Measurements from ENCODE around the gene RTL10.

The RTL10 gene

DNA sequence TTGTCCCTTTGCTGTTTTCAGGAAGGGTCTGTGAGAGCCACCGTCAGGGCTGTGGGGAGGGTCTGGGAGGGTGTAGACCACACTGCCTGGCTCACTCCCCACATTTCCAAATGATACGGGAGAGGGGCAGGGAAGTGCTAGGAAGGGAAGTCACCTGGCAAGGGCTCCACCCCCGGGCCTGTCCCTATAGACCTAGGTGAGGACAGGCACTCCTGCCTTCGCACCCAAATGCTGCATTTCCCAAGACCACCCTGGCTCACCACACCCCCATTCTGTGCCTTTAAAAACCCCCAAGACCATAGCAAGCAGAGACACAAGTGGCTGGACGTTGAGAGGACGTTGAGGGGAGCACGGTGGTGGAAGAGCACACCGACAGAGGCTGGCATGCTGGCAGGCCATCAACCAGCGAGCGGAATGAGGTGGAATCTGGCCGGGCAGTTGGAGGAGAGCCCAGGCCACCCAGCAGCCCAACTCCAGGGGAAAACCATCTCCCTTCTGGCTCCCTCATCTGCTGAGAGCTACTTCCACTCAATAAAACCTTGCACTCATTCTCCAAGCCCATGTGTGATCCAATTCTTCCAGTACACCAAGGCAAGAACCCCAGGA lies 45.7 kb downstream of the RTL10 start:
- DNase-seq (ENCODE audit: low spot score) = no peak

DNA sequence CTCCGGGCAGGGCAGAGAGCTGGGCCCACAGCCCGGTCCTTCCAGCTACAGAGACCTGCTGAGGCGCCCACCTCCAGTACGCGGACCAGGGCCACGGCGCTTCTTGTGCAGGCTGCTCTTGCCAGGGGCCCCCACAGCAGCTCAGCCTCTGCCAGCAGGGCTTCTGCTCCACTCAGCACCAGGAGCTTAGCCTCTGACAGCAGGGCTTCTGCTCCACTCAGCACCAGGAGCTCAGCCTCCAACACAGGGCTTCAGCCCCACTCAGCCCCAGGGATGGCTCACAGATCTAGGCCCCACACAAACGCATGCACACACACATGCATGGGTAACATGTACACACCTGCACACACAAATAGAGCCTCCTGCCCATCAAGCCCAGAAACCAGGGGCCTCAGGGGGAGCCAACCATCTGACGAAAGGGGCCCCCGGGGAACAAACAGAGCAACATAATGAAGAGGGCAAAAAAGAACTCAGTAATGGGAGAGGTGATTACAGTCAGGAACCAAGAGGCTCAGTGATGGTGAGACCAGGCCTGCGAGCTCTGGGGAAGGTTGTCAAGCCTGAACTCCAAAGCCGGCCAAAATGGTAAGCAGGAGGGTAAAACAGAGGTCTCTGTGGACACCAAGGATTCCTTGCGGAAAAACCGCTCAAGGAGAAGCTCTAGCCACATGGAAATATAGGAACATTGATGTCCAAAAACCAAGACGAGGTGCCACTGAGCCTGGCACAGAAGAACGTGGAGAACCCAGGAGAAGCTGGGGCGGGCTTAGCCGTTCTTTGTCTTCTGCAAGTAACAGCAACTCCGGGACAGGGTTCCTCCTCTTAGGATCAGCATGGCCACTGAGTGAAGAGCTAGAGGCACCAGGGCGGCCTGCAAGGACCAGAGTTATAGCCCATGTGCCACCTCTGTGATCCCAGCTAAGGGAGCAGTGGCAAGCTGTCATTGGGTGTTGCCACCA lies 46.5 kb downstream of the RTL10 start:
- no peak for DNase-seq (ENCODE audit: low spot score)

DNA sequence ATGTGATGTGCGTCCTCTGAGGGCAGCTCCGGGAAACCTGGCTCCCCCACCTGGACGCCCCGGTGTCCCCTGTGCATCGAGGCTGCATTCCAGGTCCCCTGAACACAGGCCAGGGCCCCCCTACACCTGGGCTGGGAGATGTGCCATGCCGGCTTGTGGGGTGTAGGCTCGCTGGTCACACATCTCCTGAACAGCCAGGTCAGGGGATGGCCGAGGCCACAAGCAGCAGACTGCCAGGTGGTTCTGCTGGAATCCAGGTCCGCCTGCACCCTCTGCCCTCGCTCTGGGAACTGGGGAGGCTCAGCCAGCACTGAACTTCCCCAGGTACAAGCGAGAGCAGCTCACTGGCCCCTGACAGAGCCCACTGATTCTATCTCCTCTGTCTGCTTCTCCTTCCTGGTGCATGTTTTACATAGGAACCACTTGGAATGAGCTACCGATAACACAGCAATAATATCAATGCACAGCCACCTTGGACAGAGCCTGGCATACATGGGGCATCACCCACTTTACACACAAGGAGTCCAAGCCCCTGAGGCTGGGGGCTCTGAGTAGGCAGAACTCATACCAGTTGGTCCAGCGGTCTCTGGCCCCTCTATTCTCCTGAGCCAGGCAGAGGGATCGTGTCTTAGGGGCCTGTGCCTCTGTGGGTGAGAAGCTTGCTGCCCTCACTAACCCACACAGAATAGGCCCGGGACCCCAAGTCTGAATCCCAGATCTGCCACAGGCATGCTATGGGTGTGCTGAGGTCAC lies 47.3 kb downstream of the RTL10 start:
- no peak for DNase-seq (ENCODE audit: low spot score)

DNA sequence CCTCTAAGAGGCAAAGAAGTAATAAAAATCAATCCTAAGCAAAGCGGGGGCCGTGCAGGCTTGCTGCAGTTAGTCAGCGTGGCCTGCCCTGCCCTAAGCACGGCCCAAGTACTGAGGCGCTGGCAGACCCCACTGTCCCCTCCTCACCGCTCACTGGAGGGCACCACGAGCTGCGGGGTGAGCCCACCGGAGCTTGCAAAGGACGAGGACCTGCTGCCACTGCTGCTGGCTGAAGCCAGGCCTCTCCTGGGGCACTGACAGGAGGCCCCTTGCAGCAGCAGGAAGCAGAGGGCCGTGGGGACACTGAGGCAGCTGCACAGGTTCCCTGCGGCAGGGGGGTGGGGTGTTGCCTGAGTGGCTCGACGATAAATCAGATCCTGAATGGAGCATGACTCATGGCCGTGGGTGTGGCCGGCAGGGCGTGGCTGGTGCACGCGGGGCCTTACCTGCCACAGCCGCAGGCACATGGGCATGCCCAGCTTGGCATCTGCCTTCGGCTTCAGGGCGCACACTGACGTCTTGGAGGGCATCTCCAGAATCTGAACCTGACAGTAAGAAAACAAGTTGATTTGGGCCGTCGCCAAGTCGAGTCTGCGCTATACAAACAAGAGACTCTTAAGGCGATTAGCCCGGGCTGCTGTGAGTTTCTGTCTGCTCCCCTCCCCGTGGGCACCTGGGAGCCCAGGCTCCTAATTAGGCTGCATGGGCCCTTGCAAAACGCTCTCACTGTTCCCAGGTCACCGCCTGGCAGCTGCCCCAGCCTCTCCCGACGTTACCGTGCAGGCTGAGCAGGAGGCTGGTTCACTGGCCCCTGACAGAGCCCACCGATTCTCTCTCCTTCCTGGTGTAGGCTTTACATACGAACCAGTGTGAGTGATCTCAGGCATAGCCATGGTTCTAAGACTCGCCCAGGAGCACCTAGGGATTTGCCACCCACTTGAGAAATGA lies 48.2 kb downstream of the RTL10 start:
- DNase-seq (ENCODE audit: low spot score) = no peak

DNA sequence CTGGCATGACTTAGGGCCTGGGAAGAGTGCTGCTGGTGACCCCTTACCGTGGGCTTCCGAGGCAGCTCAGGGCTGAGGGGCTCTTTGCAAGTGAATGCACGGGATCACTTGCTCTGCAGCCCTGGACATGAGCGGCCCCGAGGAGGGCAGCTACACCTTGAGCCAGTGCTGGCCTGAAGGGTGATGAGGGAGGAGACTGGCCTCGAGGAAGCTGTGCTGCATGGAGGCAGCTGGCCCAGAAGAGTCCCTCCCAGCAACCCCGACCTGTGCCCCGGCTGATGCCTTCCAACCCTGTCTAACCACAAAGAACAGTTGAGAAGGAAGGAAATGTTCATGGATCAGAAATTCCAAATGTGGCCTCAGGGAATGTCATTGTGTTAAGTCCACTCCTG lies 48.9 kb downstream of the RTL10 start:
- no peak for DNase-seq (ENCODE audit: low spot score)
